ENCODE results near the gene RHEB. TPM values are rescaled to one million over a fixed set of nuclear protein-coding genes. Genes with fewer than 3 reads are reported as not detected.

The RHEB gene
- polyA plus RNA-seq, 1 of the 3 experiments (the other 2 are of a cell fraction), result 87.3 TPM

GRCh38 chr7:151519765-151520418 is at the start of gene RHEB (continued):
- TF ChIP-seq ZBTB33 (IDR thresholded peaks at IDR 0.05; ENCODE audit: borderline replicate concordance, low read depth) (no peak), MEF2A (IDR thresholded peaks at IDR 0.05; ENCODE audit: borderline replicate concordance, low read depth) (peak; percentile 85), JUND (IDR thresholded peaks at IDR 0.05) (no peak), RAD21 (IDR thresholded peaks at IDR 0.05; ENCODE audit: low read length) (no peak), YY1 (IDR thresholded peaks at IDR 0.05; ENCODE audit: low read depth) (no peak), NRF1 (IDR thresholded peaks at IDR 0.05; ENCODE audit: low read depth, low read length) (0 out of 2 replicates have a peak, but pooled peaks have one; percentile 14)
- TF ChIP-seq, protein P1, sequence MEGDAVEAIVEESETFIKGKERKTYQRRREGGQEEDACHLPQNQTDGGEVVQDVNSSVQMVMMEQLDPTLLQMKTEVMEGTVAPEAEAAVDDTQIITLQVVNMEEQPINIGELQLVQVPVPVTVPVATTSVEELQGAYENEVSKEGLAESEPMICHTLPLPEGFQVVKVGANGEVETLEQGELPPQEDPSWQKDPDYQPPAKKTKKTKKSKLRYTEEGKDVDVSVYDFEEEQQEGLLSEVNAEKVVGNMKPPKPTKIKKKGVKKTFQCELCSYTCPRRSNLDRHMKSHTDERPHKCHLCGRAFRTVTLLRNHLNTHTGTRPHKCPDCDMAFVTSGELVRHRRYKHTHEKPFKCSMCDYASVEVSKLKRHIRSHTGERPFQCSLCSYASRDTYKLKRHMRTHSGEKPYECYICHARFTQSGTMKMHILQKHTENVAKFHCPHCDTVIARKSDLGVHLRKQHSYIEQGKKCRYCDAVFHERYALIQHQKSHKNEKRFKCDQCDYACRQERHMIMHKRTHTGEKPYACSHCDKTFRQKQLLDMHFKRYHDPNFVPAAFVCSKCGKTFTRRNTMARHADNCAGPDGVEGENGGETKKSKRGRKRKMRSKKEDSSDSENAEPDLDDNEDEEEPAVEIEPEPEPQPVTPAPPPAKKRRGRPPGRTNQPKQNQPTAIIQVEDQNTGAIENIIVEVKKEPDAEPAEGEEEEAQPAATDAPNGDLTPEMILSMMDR (IDR thresholded peaks at IDR 0.05), result no peak
- TF ChIP-seq, protein P2, sequence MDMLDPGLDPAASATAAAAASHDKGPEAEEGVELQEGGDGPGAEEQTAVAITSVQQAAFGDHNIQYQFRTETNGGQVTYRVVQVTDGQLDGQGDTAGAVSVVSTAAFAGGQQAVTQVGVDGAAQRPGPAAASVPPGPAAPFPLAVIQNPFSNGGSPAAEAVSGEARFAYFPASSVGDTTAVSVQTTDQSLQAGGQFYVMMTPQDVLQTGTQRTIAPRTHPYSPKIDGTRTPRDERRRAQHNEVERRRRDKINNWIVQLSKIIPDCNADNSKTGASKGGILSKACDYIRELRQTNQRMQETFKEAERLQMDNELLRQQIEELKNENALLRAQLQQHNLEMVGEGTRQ (IDR thresholded peaks at IDR 0.05; ENCODE audit: borderline replicate concordance, low read depth, low read length), result no peak

DNA sequence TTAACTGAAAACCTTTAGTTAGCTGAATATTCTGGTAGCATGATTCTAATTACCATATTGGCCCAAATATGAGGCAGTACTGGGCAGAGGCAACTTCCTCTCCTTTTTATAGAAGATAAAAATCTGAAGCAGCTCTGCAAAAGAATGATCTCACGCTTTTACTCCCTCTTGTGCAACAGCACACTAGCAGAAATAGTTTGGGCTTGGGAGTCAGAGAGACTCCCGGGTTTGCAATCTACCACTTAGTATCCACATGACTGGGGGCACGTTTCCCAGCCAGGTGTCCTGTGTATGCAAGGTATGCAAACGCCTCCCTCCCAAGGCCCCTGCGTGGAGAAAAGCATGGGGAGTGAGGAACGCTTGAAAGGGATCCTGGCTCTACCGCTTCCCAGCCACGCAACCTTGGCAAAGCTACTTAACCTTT is 47.2 kb upstream of the RHEB start:
- Histone ChIP-seq H3K9ac (no peak overlapping the region), H3K27me3 (ENCODE audit: insufficient read depth) (no peaks in the 10 kb centered on the region), H3K4me3 (ENCODE audit: low read depth in 2 of 2, low read length in 1 of 2) (no peak overlapping the region), H2AFZ (ENCODE audit: low read depth) (no peak overlapping the region), H4K20me1 (ENCODE audit: insufficient read depth) (no peaks in the 10 kb centered on the region), H3K9me3 (no peaks in the 10 kb centered on the region), H3K4me1 (ENCODE audit: control insufficient read depth in 1 of 2, insufficient read depth in 2 of 2, low read depth in 1 of 2, low read length in 1 of 2) (peaks cover 2 to 4% of the 10 kb centered on the region in 2 experiments; a peak in 3 of 4 replicates), H3K27ac (ENCODE audit: low read depth in 2 of 2, low read length in 1 of 2) (no peak overlapping the region), H3K79me2 (ENCODE audit: insufficient read depth) (no peaks in the 10 kb centered on the region), H3K4me2 (no peak overlapping the region), H3K36me3 (replicated peaks in 1 of 2; ENCODE audit: control insufficient read depth in 1 of 2, insufficient read depth in 2 of 2, low read length in 1 of 2) (peaks cover 47 to 57% of the 10 kb centered on the region in 2 experiments), H3K9me2 (no peaks in the 10 kb centered on the region; the same call in 1 of the 2 replicates), H3F3A (replicated peaks; ENCODE audit: insufficient read depth) (no peaks in the 10 kb centered on the region)
- 76% methylated on average over 8 of the region's 8 CpGs for WGBS (ENCODE audit: low lambda C conversion rate)
- TF ChIP-seq RAD21 (IDR thresholded peaks at IDR 0.05; ENCODE audit: low read length) (no peak), GABPA (IDR thresholded peaks at IDR 0.05; ENCODE audit: low read depth) (no peak), NRF1 (IDR thresholded peaks at IDR 0.05; ENCODE audit: low read depth, low read length) (no peak), FOXJ3 (CRISPR knock-in tag; IDR thresholded peaks at IDR 0.05) (no peak), FOXM1 (IDR thresholded peaks at IDR 0.05; ENCODE audit: low read depth) (no peak), REST (IDR thresholded peaks at IDR 0.05; ENCODE audit: low read depth, low read length) (no peak), JUND (IDR thresholded peaks at IDR 0.05) (no peak), TEAD4 (IDR thresholded peaks at IDR 0.05; ENCODE audit: borderline replicate concordance, insufficient read depth) (no peak), SIN3A (IDR thresholded peaks at IDR 0.05; ENCODE audit: borderline replicate concordance, low read depth, low read length) (no peak), TAF1 (IDR thresholded peaks at IDR 0.05; ENCODE audit: borderline replicate concordance, low read depth, low read length) (no peak)
- TF ChIP-seq, protein P1 (IDR thresholded peaks at IDR 0.05), result no peak
- POLR2A ChIA-PET, result no interaction called here
- CTCF ChIA-PET, result interaction anchor here (1.0 to 7.5 kb wide), 5 partner anchors 8 to 216 kb away, joined by 3 to 108 read pairs (median 4); no protein-coding TSS in a partner anchor
- DNase-seq, result no peak
